ENCODE data around the gene REP15.
A peak's percentile ranks its signal among the peaks of the same experiment; 100 is the strongest.
"Not testable (repeated sequence)": the region's sequence is repeated elsewhere in the genome, so short reads cannot be mapped to it uniquely, and the experiment has no call there.

Gene REP15
- 0 reads per million in 4 donors for total RNA-seq

GRCh38 chr12:27696293-27696652 is at the start of gene REP15:
Gene REP15, plus strand, starts transcription at chr12:27696447. Its CDS starts 116 bp downstream, at chr12:27696563.
- no peak for DNase-seq

- DNase-seq, result no peak
These were observed 46.2 kb upstream of the REP15 start for GRCh38 chr12:27650011-27650410.

- DNase-seq, result no peak
These were observed 45.0 kb upstream of the REP15 start for GRCh38 chr12:27651201-27651600.

- DNase-seq, result peak in 3 of 5 donors; percentile 13 to 25 (median 19)
These were observed 44.0 kb upstream of the REP15 start for GRCh38 chr12:27652174-27652763.

- DNase-seq, result peak in 1 of 5 donors; percentile 5
These were observed 42.6 kb upstream of the REP15 start for GRCh38 chr12:27653661-27654060.

GRCh38 chr12:27655476-27655875 is 40.8 kb upstream of the REP15 start:
- DNase-seq, result not testable (repeated sequence)

GRCh38 chr12:27657296-27657695 is 39.0 kb upstream of the REP15 start:
- no peak for DNase-seq

DNA sequence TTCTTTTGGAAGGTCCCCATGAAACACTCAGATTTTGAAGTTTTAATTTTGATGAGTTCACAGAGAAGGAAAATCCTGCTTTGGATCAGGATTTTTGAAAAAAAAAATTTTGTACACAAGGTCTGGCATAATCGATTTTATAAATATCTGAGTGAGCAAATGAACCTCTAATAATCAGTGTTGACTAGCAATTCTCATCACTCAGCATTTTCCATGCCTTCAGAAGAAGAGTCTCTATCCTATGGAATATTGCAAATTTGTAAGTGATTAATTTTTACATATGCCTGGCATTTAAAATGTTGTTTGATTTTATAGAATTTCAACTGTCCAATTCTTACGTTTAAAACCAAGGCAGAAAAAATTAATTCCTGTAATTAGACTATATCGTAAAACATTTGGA is 30.5 kb upstream of the REP15 start:
- no peak for DNase-seq

- no peak for DNase-seq
These were observed 29.7 kb upstream of the REP15 start for GRCh38 chr12:27666510-27666909.

GRCh38 chr12:27667540-27667939 is 28.7 kb upstream of the REP15 start:
- DNase-seq, result peak in 1 of 5 donors; percentile 48

GRCh38 chr12:27672051-27672450 is 24.2 kb upstream of the REP15 start:
- no peak for DNase-seq

- no peak for DNase-seq
These were observed 23.6 kb upstream of the REP15 start for GRCh38 chr12:27672643-27673042.

GRCh38 chr12:27673101-27673718 is 23.0 kb upstream of the REP15 start:
- DNase-seq, result no peak

GRCh38 chr12:27674989-27675388 is 21.3 kb upstream of the REP15 start:
- DNase-seq, result no peak

- DNase-seq, result no peak
These were observed 15.6 kb upstream of the REP15 start for GRCh38 chr12:27680619-27681018.

DNA sequence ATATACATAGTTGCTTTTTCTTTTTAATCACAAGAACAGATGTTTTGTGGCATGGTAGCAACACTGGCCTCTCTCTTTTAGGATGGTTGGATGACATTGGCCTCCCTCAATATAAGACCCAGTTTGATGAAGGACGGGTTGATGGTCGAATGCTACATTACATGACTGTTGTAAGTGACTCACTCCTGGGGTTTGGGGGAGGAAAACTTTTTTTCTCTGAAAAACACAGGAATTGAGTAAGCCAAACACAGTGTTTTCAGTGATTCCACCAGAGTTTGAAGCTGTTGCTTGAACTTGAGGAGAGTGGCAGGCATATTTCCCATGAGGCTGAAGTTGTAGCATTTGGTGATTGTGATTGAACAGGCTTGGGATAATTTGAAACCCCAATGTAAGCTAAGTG is 13.7 kb upstream of the REP15 start:
- no peak for DNase-seq

DNA sequence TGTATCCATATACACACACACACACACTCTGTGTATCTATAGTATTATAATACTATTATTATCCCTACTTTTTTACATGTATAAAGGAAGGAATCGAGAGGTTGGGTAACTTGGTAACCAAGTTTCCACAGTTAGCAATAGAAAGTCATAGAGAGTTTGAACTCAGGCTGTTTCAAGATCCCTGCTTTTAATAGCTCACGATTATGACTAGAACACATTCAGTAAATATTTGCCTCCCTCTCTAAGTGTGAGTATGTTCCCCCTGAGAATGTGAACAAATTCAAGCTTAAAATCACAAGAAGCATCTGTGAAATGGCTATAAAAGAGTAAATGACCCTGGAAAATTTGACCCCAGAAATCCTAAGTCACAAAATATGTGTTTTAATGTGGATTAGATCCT is 11.0 kb upstream of the REP15 start:
- no peak for DNase-seq

DNA sequence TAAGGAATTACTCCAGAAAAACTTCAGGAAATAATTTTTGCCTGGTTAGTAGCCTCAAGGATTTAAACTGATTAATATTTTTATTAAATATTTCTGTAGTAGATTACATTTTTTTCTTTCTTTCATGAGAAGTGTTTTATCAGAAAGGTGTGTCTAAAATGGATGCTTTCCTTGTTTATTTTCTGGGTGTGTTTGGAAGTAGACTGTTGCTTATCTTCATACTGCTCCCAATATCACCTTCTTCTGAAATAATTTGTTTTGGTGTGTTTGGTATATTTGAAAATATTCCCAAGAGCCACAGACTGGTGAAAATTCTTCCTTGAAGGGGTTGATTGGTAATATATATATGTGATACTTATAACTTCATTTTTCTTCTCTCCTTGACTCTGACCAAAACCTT is 10.1 kb upstream of the REP15 start:
- DNase-seq, result no peak

GRCh38 chr12:27688671-27689070 is 7.6 kb upstream of the REP15 start:
- no peak for DNase-seq

DNA sequence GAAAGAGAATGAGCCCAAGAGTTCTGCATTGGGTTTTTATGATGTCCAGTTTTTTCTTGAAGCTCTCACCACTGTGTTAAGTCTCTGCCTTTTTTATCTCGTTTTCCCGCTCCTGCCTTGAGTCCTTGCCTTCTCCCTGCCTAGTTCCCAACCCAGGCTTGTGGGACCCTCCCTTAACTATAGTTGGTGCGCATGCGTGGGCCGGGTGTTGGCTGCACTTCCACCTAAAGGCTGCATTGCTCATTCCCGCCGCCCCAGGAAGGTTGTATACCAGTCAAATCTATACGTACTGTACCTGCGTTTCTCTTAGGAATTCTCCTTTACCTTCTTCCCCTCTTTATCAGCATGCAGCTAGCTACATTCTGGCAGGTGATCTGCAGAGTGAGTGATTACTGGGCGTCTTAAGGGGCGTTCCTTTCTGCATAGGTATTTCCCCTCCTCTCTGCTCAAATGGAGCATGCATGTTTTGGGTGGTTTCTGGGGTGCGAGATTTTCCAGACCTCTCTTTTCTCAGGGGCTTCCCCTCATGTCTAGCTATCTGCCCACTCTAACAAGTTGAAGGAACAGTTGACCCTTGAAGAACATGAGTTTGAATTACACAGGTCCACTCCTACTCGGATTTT is 6.6 kb upstream of the REP15 start:
- DNase-seq, result no peak

DNA sequence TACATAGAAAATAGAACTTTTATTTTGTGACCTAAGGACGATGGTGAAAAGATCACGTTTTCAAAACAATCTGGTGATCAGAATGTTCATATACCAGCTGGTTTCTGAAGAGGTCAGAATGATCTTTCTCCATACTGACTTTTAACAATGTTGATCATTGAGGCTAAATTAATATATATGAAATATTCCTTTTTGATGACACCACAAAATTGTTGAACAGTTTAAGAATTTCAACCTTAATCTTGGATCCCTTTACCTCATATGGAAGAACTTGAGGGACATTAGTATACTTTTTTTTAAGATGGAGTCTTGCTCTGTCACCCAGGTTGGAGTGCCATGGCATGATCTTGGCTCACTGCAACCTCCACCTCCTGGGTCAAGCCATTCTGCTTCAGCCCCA is 2.8 kb upstream of the REP15 start:
- DNase-seq, result no peak

- DNase-seq, result no peak
These were observed 523 bp upstream of the REP15 start for GRCh38 chr12:27695556-27696292.

- DNase-seq, result no peak
These were observed 767 bp downstream of the REP15 start for GRCh38 chr12:27696864-27697564.

All from T-helper 1 cell (primary cell).